NCI-H524 (cell line): ENCODE data around the gene ARID3B.

Experiments used
- DNase-seq, 2 experiments: peaks; one replicate each; lab custom pipeline; 2025; lab: John Stamatoyannopoulos, UW

The ARID3B gene

GRCh38 chr15:74642734-74643664, 102.0 kb downstream of the ARID3B start:
- DNase-seq, result no peak

- no peak for DNase-seq
These were observed 102.7 kb downstream of the ARID3B start for GRCh38 chr15:74643665-74644204.

GRCh38 chr15:74646480-74646879, 105.5 kb downstream of the ARID3B start:
- no peak for DNase-seq
